Activated CD4-positive, alpha-beta memory T cell treated with anti-CD3 and anti-CD28 coated beads, Interleukin-2, amount 10 ng/mL, durations not matched to agents 7 days and 5 days (primary cell): Measurements from ENCODE around the gene GATD1. TPM values are rescaled to one million over a fixed set of nuclear protein-coding genes. Genes with fewer than 3 reads are reported as not detected.

Experiments used
- CTCF ChIA-PET: fragments of 350-600 bp; sonication (Branson Sonifier 250); formaldehyde crosslinking; loops from one replicate; lab custom pipeline; 2021; ENCODE audit warnings: antibody characterized with exemption, inconsistent platforms; lab: Charles Lee
- POLR2A ChIA-PET: fragments of 350-600 bp; sonication (Branson Sonifier 250); formaldehyde crosslinking; loops from one replicate; lab custom pipeline; 2021; ENCODE audit warnings: antibody characterized with exemption; lab: Charles Lee
- DNase-seq: peaks from one replicate; pipeline ENCODE4 v3.0.0-alpha.2; 2020
- H3K27ac Mint-ChIP-seq: one replicate; pipeline ENCODE4 v1.8.0; 2021; ENCODE audit warnings: mild to moderate bottlenecking, mixed read lengths
- H3K27me3 Mint-ChIP-seq: one replicate; pipeline ENCODE4 v1.8.0; 2021; ENCODE audit warnings: mixed read lengths
- H3K36me3 Mint-ChIP-seq: one replicate; pipeline ENCODE4 v1.8.0; 2021; ENCODE audit warnings: low read depth, mixed read lengths
- H3K4me1 Mint-ChIP-seq: one replicate; pipeline ENCODE4 v1.8.0; 2021; ENCODE audit warnings: mixed read lengths
- H3K4me3 Mint-ChIP-seq: one replicate; pipeline ENCODE4 v1.8.0; 2021; ENCODE audit warnings: mild to moderate bottlenecking, mixed read lengths
- H3K9me3 Mint-ChIP-seq: one replicate; pipeline ENCODE4 v1.8.0; 2021; ENCODE audit warnings: mixed read lengths
- total RNA-seq, 2 experiments: library from RNA; stranded (reverse); gene quantifications; one replicate each; pipeline ENCODE4 v1.2.3, GENCODE V29; 2021

The GATD1 gene
- total RNA-seq = 10 to 100 TPM; 48.6 to 52.9 TPM

- Mint-ChIP-seq H3K27me3 (no peaks in the 10 kb centered on the region), H3K4me1 (peaks cover 35% of the 10 kb centered on the region), H3K9me3 (no peaks in the 10 kb centered on the region), H3K4me3 (peak within 1 kb of the TSS; percentile 81), H3K27ac (peak within 1 kb of the TSS; percentile 79), H3K36me3 (peaks cover 2% of the 10 kb centered on the region)
- CTCF ChIA-PET = interaction anchor here (0.6 to 1.2 kb wide), 5 partner anchors 12 to 268 kb away, joined by 3 to 4 read pairs (median 3); partner anchors contain the start of gene RPLP2
- DNase-seq = peak; percentile 94
- POLR2A ChIA-PET = interaction anchor here (0.7 to 3.5 kb wide), 16 partner anchors 9 to 242 kb away, joined by 3 to 35 read pairs (median 4); partner anchors contain the start of genes CEND1, DEAF1, PIDD1 and POLR2L
These were observed at the start of gene GATD1 for GRCh38 chr11:777288-778255. GATD1 (minus strand) TSS chr11:777487; CDS start chr11:777462, 25 bp downstream.

GRCh38 chr11:826836-827145, 49.5 kb upstream of the GATD1 start:
- Mint-ChIP-seq H3K4me1 (peaks cover 39% of the 10 kb centered on the region), H3K4me3 (peak overlapping the region; percentile 75), H3K9me3 (no peaks in the 10 kb centered on the region), H3K27ac (peak overlapping the region; percentile 49), H3K36me3 (peaks cover 7% of the 10 kb centered on the region), H3K27me3 (peaks cover 34% of the 10 kb centered on the region)
- no peak for DNase-seq
- POLR2A ChIA-PET = interaction anchor here (0.9 to 6.0 kb wide), 3 partner anchors 14 to 18 kb away, joined by 4 to 45 read pairs (median 10); partner anchors contain the start of genes POLR2L, RPLP2 and TSPAN4
- CTCF ChIA-PET = interaction anchor here (0.8 kb wide), 1 partner anchor 18 kb away, joined by 3 read pairs; no protein-coding TSS in a partner anchor

GRCh38 chr11:826227-826621, 48.9 kb upstream of the GATD1 start:
- ChIA-PET POLR2A (interaction anchor here (0.9 to 6.0 kb wide), 4 partner anchors 11 to 17 kb away, joined by 4 to 45 read pairs (median 6); partner anchors contain the start of genes POLR2L, RPLP2 and TSPAN4), CTCF (no interaction called here)
- peak overlapping the region; percentile 75 for H3K4me3 Mint-ChIP-seq
- peaks cover 29% of the 10 kb centered on the region for H3K27me3 Mint-ChIP-seq
- H3K9me3 Mint-ChIP-seq = no peaks in the 10 kb centered on the region
- H3K4me1 Mint-ChIP-seq = peaks cover 41% of the 10 kb centered on the region
- peaks cover 7% of the 10 kb centered on the region for H3K36me3 Mint-ChIP-seq
- H3K27ac Mint-ChIP-seq = no peak overlapping the region
- no peak for DNase-seq

GRCh38 chr11:825366-826226, 48.3 kb upstream of the GATD1 start:
- Mint-ChIP-seq H3K36me3 (peaks cover 7% of the 10 kb centered on the region), H3K4me1 (peaks cover 42% of the 10 kb centered on the region), H3K27ac (no peak overlapping the region), H3K27me3 (peaks cover 26% of the 10 kb centered on the region), H3K4me3 (no peak overlapping the region), H3K9me3 (no peaks in the 10 kb centered on the region)
- CTCF ChIA-PET = no interaction called here
- POLR2A ChIA-PET = interaction anchor here (0.9 to 6.0 kb wide), 4 partner anchors 11 to 17 kb away, joined by 4 to 45 read pairs (median 6); partner anchors contain the start of genes POLR2L, RPLP2 and TSPAN4
- no peak for DNase-seq

GRCh38 chr11:824942-825341, 47.7 kb upstream of the GATD1 start:
- Mint-ChIP-seq H3K27ac (no peak overlapping the region), H3K4me3 (no peak overlapping the region), H3K4me1 (peaks cover 43% of the 10 kb centered on the region), H3K27me3 (peaks cover 25% of the 10 kb centered on the region), H3K36me3 (peaks cover 7% of the 10 kb centered on the region), H3K9me3 (no peaks in the 10 kb centered on the region)
- POLR2A ChIA-PET = interaction anchor here (1.0 to 2.0 kb wide), 2 partner anchors 12 to 16 kb away, joined by 4 to 5 read pairs; partner anchors contain the start of gene RPLP2
- CTCF ChIA-PET = no interaction called here
- DNase-seq = no peak

GRCh38 chr11:824292-824880, 47.1 kb upstream of the GATD1 start:
- no peak for DNase-seq
- Mint-ChIP-seq H3K9me3 (no peaks in the 10 kb centered on the region), H3K27me3 (peaks cover 19% of the 10 kb centered on the region), H3K4me3 (no peak overlapping the region), H3K4me1 (peaks cover 37% of the 10 kb centered on the region), H3K36me3 (peaks cover 7% of the 10 kb centered on the region), H3K27ac (no peak overlapping the region)
- ChIA-PET POLR2A (interaction anchor here (1.0 to 2.0 kb wide), 2 partner anchors 13 to 16 kb away, joined by 4 to 5 read pairs; partner anchors contain the start of gene RPLP2), CTCF (no interaction called here)

- ChIA-PET POLR2A (interaction anchor here (1.0 kb wide), 2 partner anchors 15 to 18 kb away, joined by 3 to 4 read pairs; partner anchors contain the start of gene RPLP2), CTCF (interaction anchor here (0.6 kb wide), 1 partner anchor 10 kb away, joined by 3 read pairs; no protein-coding TSS in a partner anchor)
- Mint-ChIP-seq H3K4me3 (no peak overlapping the region), H3K4me1 (peaks cover 30% of the 10 kb centered on the region), H3K36me3 (peaks cover 7% of the 10 kb centered on the region), H3K27ac (no peak overlapping the region), H3K27me3 (peaks cover 13% of the 10 kb centered on the region), H3K9me3 (no peaks in the 10 kb centered on the region)
- no peak for DNase-seq
These were observed 46.4 kb upstream of the GATD1 start for GRCh38 chr11:823441-824291.

GRCh38 chr11:821512-822371, 44.5 kb upstream of the GATD1 start:
- no peak for DNase-seq
- peaks cover 7% of the 10 kb centered on the region for H3K36me3 Mint-ChIP-seq
- ChIA-PET POLR2A (interaction anchor here (2.8 to 5.2 kb wide), 3 partner anchors 10 to 20 kb away, joined by 32 to 74 read pairs (median 62); partner anchors contain the start of genes CD151, CRACR2B, POLR2L and RPLP2), CTCF (interaction anchor here (1.3 kb wide), 1 partner anchor 10 kb away, joined by 3 read pairs; no protein-coding TSS in a partner anchor)
- peak overlapping the region; percentile 74 for H3K4me3 Mint-ChIP-seq
- H3K4me1 Mint-ChIP-seq = peaks cover 21% of the 10 kb centered on the region
- H3K27ac Mint-ChIP-seq = no peak overlapping the region
- H3K9me3 Mint-ChIP-seq = no peaks in the 10 kb centered on the region
- no peaks in the 10 kb centered on the region for H3K27me3 Mint-ChIP-seq

GRCh38 chr11:820655-821511, 43.6 kb upstream of the GATD1 start:
- ChIA-PET CTCF (interaction anchor here (1.0 to 2.0 kb wide), 3 partner anchors 10 to 22 kb away, joined by 3 to 8 read pairs (median 4); partner anchors contain the start of genes RPLP2 and TSPAN4), POLR2A (interaction anchor here (0.5 to 5.2 kb wide), 9 partner anchors 9 to 205 kb away, joined by 3 to 74 read pairs (median 12); partner anchors contain the start of genes CD151, CRACR2B, IRF7 and PIDD1)
- H3K36me3 Mint-ChIP-seq = peaks cover 7% of the 10 kb centered on the region
- no peaks in the 10 kb centered on the region for H3K27me3 Mint-ChIP-seq
- peak overlapping the region; percentile 40 for H3K27ac Mint-ChIP-seq
- H3K9me3 Mint-ChIP-seq = no peaks in the 10 kb centered on the region
- H3K4me1 Mint-ChIP-seq = peaks cover 15% of the 10 kb centered on the region
- no peak for DNase-seq
- H3K4me3 Mint-ChIP-seq = peak overlapping the region; percentile 74
